Choroid plexus epithelial cell (primary cell): ENCODE measurements around the gene LARGE1.

Experiments used
- DNase-seq: peaks from one replicate; pipeline ENCODE4 v3.0.0-alpha.2; 2010; ENCODE audit warnings: low read depth
- H3K4me3 ChIP-seq: 2 replicates; pipeline ENCODE4 v1.5.1; 2011; ENCODE audit warnings: low read depth, mild to moderate bottlenecking, control low read depth, low read length, moderate library complexity
- TF ChIP-seq, protein P1 (sequence below): conservative IDR thresholded peaks from 2 replicates; pipeline ENCODE4 v1.5.1; 2011; ENCODE audit warnings: low read depth, mild to moderate bottlenecking, control low read depth, inconsistent platforms, low read length, moderate library complexity

The LARGE1 gene

DNA sequence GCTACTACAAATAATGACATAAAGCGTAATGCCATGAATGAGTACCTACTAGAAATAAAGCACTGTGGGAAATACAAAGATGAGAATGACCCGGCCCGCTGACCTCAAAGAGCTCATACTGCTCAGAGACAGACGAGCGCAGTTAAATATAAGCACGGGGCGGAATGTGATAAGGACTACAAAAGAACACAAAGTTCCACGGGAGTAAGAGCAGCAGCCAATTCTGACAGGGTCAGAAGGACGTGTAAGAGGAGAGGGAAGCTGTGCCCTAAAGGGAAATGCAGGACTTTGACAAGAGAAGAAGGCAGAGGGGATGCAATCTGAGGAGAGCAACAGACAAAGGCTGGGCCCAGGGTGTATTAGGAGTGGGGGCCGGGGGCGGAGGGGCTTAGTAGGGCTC is 314.6 kb downstream of the LARGE1 start:
- peak; percentile 24 for DNase-seq
- TF ChIP-seq, protein P1, sequence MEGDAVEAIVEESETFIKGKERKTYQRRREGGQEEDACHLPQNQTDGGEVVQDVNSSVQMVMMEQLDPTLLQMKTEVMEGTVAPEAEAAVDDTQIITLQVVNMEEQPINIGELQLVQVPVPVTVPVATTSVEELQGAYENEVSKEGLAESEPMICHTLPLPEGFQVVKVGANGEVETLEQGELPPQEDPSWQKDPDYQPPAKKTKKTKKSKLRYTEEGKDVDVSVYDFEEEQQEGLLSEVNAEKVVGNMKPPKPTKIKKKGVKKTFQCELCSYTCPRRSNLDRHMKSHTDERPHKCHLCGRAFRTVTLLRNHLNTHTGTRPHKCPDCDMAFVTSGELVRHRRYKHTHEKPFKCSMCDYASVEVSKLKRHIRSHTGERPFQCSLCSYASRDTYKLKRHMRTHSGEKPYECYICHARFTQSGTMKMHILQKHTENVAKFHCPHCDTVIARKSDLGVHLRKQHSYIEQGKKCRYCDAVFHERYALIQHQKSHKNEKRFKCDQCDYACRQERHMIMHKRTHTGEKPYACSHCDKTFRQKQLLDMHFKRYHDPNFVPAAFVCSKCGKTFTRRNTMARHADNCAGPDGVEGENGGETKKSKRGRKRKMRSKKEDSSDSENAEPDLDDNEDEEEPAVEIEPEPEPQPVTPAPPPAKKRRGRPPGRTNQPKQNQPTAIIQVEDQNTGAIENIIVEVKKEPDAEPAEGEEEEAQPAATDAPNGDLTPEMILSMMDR: no peak
- H3K4me3 ChIP-seq: no peak overlapping the region

DNA sequence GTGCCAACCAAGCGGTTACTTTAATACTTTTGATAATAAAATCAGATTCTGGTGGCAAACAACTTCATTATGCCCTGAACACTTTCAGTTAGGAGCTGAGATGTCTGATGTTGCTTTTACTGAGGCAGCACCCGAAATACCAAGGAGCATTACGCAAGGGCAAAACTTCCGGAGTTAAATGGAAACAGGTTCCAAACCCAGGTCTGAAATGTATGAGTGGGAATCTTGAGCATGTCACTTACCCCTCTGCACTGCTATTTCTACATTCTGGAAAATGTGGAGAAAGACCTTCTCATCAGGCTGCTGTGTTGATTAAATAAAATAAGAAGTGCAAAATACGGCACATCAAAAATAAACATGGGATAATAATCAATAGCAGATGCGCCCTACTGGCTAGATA is 315.1 kb downstream of the LARGE1 start:
- TF ChIP-seq, protein P1: no peak
- peak; percentile 23 for DNase-seq
- H3K4me3 ChIP-seq: no peak overlapping the region

DNA sequence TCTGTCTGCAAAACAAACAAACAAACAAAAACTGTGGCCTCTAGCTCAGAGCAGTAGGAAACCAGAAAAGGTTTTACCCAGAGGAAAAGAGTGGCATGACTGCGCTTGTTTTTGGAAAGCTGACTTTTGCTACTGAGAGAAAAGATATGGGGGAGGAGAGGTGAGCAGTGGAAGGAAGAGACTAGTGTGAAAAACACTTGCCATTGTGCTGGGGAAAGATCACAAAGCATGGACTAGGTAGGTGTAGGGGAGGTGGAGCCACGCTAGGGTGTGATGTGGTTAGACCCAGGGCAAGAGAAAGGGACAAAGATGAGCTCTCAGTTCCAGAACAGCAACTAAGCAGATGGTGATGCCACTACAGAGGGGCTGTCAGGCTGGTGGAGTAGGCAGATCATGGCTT is 319.2 kb downstream of the LARGE1 start:
- no peak for DNase-seq
- TF ChIP-seq, protein P1: no peak
- H3K4me3 ChIP-seq: no peak overlapping the region

DNA sequence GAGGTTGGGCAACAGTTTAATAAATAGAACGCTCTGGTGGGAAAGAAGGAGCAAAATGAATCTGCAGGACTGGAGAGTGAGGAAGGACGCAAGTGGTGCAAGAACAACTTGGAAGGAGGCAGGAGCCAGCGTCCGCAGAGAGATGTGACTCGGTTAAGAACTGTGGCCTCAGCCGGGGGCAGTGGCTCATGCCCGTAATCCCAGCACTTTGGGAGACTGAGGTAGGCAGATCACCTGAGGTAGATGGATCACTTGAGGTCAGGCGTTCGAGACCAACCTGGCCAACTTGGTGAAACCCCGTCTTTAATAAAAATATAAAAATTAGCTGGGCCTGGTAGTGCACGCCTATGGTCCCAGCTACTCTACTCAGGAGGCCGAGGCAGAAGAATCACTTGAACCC is 319.7 kb downstream of the LARGE1 start:
- H3K4me3 ChIP-seq: no peak overlapping the region
- DNase-seq: no peak
- TF ChIP-seq, protein P1: no peak

DNA sequence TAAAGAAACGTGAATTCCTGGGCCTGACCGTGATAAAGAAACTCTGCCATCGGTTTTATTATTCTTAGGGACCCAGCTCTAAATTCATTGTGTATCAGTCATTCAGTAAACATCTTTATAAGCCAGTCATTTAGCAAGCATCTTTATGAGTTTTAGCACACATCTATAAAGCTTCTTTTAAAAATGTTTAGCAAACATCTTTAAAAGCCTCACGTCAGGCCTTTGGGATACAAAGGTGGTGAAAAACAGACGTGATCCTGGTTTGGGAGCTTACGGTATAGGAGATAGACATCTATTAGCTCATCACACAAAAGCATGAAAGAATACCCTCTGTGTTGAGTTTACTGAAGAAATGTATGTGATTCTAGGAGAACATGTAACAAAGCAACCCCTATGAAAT is 320.2 kb downstream of the LARGE1 start:
- H3K4me3 ChIP-seq: no peak overlapping the region
- DNase-seq: no peak
- TF ChIP-seq, protein P1: no peak

DNA sequence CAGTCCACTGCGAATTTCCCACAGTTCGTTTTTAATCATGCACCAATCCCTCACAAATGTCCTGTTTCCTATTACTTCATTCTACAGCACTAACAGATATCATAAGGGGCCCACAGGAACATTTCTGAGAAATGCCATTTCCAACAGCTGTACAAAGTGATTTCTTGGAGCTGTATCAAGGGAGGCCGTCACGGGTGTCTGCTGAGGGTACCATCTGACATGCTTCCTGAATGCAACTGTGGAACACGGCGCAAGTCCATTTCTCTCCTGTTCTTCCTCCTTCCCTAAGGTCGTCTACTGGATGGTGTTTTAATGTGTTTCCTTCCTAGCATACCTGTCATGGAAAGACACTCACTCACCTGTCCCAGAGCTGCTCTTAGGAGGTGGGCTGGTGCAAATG is 320.7 kb downstream of the LARGE1 start:
- no peak overlapping the region for H3K4me3 ChIP-seq
- TF ChIP-seq, protein P1: no peak
- no peak for DNase-seq

DNA sequence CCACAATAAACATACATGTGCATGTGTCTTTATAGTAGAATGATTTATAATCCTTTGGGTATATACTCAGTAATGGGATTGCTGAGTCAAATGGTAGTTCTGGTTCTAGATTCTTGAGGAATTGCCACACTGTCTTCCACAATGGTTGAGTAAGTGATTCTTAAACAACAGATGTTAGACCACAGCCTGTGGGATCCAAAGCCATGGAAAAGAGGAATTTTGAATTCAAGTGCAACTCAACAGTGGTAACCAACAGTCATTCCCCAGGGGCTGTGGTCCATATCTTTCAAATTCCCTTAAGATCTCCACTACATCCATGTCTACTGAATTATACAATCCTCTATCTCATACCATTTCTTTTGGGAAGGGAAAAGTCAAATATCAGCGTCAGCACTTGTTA is 321.5 kb downstream of the LARGE1 start:
- H3K4me3 ChIP-seq: no peak overlapping the region
- TF ChIP-seq, protein P1: no peak
- DNase-seq: no peak
